Mucosa of stomach (tissue), 1 donor: ENCODE data around the gene COPS6.

Experiments
- H3K27me3 ChIP-seq: one replicate; pipeline ENCODE4 v1.7.0; 2013; ENCODE audit warnings: mild to moderate bottlenecking, low read length; ENCODE audit not compliant: control insufficient read depth, insufficient read depth
- H3K36me3 ChIP-seq: one replicate; pipeline ENCODE4 v1.7.0; 2013; ENCODE audit warnings: low read length; ENCODE audit not compliant: control insufficient read depth, insufficient read depth
- H3K4me1 ChIP-seq: one replicate; pipeline ENCODE4 v1.7.0; 2013; ENCODE audit warnings: mild to moderate bottlenecking, low read length; ENCODE audit not compliant: control insufficient read depth, insufficient read depth
- H3K4me3 ChIP-seq: one replicate; pipeline ENCODE4 v1.7.0; 2013; ENCODE audit warnings: low read length
- H3K9ac ChIP-seq: one replicate; pipeline ENCODE4 v1.7.0; 2013; ENCODE audit warnings: mild to moderate bottlenecking, low read length, moderate library complexity
- H3K9me3 ChIP-seq: one replicate; pipeline ENCODE4 v1.7.0; 2013; ENCODE audit warnings: mild to moderate bottlenecking, low read length, moderate library complexity; ENCODE audit not compliant: control insufficient read depth
- donor health status: Pancreatic carcinoma.

The COPS6 gene

DNA sequence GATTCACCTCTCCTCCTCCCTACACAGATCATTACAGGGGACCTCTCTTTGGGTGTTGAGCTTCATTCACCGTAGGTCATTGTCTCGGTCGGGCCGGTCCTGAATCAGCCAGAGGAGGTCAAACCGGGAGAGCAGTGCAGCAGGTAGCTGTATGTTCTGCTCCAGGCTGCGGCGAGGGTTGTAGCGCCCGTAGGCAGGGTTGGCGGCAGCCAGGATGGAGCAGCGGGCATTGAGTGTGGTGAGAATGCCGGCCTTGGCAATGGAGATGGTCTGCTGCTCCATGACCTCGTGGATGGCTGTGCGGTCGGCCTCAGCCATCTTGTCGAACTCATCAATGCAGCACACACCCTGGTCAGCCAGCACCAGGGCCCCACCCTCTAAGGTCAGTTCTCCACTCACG is 6.9 kb downstream of the COPS6 start:
- no peak overlapping the region for H3K4me3 ChIP-seq
- H3K4me1 ChIP-seq = peaks cover 13% of the 10 kb centered on the region
- H3K9ac ChIP-seq = no peak overlapping the region
- H3K36me3 ChIP-seq = peaks cover 27% of the 10 kb centered on the region
- H3K27me3 ChIP-seq = no peaks in the 10 kb centered on the region
- H3K9me3 ChIP-seq = no peaks in the 10 kb centered on the region

GRCh38 chr7:100098913-100099312 is 10.1 kb downstream of the COPS6 start:
- Histone ChIP-seq H3K4me1 (peaks cover 28% of the 10 kb centered on the region), H3K36me3 (peaks cover 14% of the 10 kb centered on the region), H3K4me3 (no peak overlapping the region), H3K27me3 (no peaks in the 10 kb centered on the region), H3K9ac (peak overlapping the region; percentile 74), H3K9me3 (no peaks in the 10 kb centered on the region)

DNA sequence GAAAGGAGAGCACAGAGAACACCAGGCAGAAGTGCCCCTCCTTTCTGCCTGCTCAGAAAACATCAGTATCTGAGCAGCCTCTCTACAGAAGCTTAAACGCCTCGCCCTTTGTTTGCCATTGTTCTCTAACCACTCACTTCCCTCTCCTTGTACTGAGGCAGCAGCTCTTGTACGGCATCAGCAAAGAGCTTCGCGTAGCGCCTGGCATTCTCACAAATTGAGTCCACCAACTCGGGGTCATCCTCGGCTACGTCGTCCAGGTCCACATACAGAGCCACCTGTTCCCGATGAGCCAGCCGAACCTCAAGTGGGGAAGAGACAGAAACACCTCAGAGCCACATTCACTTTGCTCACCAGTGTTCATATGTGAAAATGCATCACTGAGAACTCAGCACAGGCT is 10.7 kb downstream of the COPS6 start:
- Histone ChIP-seq H3K36me3 (peaks cover 13% of the 10 kb centered on the region), H3K4me1 (peaks cover 28% of the 10 kb centered on the region), H3K4me3 (peak overlapping the region; percentile 97), H3K27me3 (no peaks in the 10 kb centered on the region), H3K9ac (peak overlapping the region; percentile 74), H3K9me3 (no peaks in the 10 kb centered on the region)

DNA sequence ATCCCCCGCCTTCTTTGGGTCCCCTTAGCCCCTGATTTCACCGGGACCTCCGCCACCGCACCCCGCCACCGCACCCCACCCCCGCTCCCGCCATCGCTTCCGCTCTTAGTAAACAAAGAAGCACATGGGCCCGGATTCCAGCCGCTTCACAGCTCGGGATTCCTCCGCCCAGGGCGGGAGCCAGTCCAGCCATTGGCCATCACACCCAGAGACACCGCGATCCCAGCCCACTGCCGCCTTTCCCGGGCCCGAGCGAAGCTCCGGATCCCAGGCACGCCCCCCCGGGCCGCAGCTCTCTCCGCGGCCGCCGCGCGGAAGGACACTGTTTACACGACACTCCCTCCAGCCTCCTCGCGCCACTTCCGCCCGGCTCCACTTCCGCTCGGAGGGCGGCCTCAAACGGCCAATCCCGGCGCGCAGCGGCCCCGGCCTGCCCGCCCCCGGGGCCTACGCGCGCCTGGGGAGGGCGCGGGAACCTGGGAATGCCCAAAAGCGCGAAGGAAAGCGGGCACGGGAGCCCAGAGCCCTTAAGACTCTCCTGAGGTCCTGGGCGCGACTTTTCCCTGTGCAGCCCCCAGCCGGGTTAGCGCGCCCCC is 11.7 kb downstream of the COPS6 start:
- peak overlapping the region; percentile 74 for H3K9ac ChIP-seq
- peak overlapping the region; percentile 97 for H3K4me3 ChIP-seq
- H3K27me3 ChIP-seq = no peaks in the 10 kb centered on the region
- peaks cover 13% of the 10 kb centered on the region for H3K36me3 ChIP-seq
- peaks cover 28% of the 10 kb centered on the region for H3K4me1 ChIP-seq
- H3K9me3 ChIP-seq = no peaks in the 10 kb centered on the region

DNA sequence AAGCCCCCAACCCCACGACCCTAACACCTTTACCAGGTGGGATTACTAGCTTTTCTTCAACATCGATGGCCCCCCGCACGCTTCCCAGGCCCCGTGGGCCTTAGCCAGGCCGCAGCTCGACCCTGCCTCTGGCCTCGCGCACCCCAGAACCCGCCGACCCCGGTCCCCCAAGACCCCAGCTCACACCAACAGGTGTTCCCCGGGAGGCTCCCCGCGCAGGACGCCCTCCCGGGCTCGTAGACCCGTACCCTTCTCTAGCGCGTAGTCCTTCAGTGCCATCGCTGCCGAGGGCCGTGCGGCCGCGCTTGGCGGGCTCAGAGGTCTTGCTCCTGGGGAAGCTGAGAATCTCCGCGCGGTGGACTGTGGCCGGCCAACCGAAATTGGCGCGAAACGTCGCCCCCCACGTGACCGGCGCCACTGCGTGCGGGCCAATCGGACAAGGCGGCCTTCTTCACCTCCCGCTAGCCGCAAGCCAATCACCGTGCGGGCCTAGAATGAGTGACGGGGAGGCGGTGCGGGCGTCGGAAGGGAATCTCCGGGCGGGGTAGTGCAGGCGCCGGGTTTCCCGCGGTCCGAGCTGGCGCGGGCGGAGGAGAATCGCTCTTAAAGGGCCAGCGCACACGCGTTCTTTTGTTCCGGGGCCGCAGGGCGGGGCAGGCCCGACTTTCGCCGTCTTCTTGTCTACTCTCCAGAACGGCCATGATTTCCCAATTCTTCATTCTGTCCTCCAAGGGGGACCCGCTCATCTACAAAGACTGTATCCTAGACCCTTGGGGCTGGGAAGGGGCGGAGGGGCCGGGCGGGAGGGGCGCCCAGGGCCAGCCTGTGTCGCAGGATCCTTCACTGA is 12.5 kb downstream of the COPS6 start, which contains the start of the genes AP4M1 and MCM7:
Gene AP4M1 (plus strand): TSS at position 628 of the 847 bp plus-strand sequence. CDS start 72 bp downstream, at position 700.
Gene MCM7 (minus strand): TSS at position 382 of the 847 bp plus-strand sequence. CDS start 103 bp downstream, at position 279.
- Histone ChIP-seq H3K4me3 (peak within 1 kb of the TSS; percentile 97), H3K9me3 (no peaks in the 10 kb centered on the region), H3K27me3 (no peaks in the 10 kb centered on the region), H3K4me1 (peaks cover 28% of the 10 kb centered on the region), H3K9ac (peak within 1 kb of the TSS; percentile 83), H3K36me3 (peaks cover 13% of the 10 kb centered on the region)

GRCh38 chr7:100102950-100103840 is 14.4 kb downstream of the COPS6 start:
- peaks cover 10% of the 10 kb centered on the region for H3K36me3 ChIP-seq
- peaks cover 28% of the 10 kb centered on the region for H3K4me1 ChIP-seq
- no peaks in the 10 kb centered on the region for H3K9me3 ChIP-seq
- H3K4me3 ChIP-seq = no peak overlapping the region
- H3K9ac ChIP-seq = no peak overlapping the region
- no peaks in the 10 kb centered on the region for H3K27me3 ChIP-seq

DNA sequence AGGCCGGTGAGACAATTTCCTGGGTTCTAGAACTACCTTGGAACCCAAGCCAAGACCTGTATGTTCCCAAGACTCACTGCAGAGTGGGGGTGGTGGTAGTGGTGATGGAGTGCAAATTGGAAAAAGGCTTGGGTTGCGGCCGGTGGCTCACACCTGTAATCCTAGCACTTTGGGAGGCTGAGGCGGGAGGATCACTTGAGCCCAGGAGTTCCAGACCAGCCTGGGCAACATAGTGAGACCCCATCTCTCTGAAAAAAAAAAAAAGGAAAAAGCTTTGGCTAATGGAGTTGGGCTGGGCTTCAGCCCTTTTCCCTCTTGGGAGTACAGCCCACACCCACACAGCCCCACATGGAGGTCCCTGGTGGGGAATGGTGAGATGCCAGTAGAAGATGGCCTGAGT is 16.8 kb downstream of the COPS6 start:
- no peaks in the 10 kb centered on the region for H3K9me3 ChIP-seq
- peaks cover 5% of the 10 kb centered on the region for H3K36me3 ChIP-seq
- H3K4me3 ChIP-seq = no peak overlapping the region
- H3K27me3 ChIP-seq = no peaks in the 10 kb centered on the region
- no peak overlapping the region for H3K9ac ChIP-seq
- peaks cover 15% of the 10 kb centered on the region for H3K4me1 ChIP-seq

DNA sequence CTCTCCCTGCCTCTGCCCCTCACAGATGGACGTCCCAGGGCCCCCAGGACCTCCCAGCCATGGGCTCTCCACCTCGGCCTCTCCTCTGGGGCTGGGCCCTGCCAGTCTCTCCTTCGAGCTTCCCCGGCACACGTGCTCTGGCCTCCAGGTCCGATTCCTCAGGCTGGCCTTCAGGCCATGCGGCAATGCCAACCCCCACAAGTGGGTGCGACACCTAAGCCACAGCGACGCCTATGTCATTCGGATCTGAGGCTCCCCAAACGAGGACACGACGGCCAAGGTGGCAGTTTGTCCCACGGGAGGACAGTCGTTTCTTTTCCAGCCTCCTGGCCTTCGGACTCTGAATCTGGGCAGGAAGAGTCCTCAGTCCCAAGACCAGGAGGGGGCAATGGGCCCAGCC is 17.9 kb downstream of the COPS6 start:
- Histone ChIP-seq H3K9me3 (no peaks in the 10 kb centered on the region), H3K27me3 (no peaks in the 10 kb centered on the region), H3K9ac (no peak overlapping the region), H3K36me3 (peaks cover 5% of the 10 kb centered on the region), H3K4me3 (no peak overlapping the region), H3K4me1 (peaks cover 12% of the 10 kb centered on the region)

DNA sequence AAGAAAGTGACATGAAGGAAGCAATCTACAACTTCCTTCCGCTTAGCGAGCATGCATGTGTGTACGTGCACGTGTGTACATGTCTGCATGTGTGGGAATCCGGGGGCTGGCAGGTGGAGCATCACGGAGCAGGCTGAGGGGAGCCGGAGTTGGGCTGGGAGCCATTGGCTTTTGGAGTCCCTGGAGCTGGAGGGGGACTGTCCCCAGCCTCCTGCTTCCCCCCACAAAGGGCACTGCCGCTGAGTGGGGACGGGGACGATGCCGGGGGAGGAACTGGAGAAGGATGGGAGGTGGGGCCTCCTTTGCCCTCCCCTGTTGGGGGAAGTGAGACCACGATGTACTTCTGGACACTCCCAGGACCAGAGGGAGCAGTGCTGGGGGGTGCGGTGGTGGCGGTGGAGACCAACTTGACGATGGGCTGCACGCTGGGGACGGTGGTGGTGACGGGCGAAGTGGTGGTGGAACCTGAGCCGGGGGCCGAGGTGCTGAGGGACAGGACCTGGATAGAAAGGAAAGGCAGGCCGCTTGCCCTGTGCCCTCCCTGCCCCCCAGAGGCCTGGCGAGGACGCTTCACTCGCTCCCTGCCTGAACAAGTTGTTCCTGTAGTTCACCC is 18.5 kb downstream of the COPS6 start:
- H3K27me3 ChIP-seq = no peaks in the 10 kb centered on the region
- H3K4me3 ChIP-seq = no peak overlapping the region
- H3K4me1 ChIP-seq = peaks cover 8% of the 10 kb centered on the region
- H3K36me3 ChIP-seq = peaks cover 5% of the 10 kb centered on the region
- no peaks in the 10 kb centered on the region for H3K9me3 ChIP-seq
- H3K9ac ChIP-seq = no peak overlapping the region

DNA sequence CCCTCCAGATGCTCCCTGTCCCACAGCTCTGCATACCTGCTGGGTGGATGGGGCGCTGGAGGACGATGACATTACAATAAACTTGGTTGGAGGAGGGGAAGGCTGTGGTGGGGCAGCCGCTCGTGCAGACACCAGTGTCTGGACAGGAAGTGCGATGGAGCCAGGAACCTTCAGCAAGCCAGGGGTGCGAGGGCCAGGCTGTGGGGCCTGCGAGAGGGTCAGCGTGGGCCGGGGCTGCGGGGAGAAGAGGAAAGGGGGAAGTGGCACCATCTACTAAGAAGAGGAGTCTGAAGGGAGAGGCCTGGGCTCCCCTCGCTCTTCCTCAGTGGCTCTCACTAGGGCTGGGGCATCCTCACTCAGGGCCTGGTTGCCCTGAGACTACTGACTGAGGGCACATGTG is 19.1 kb downstream of the COPS6 start:
- Histone ChIP-seq H3K27me3 (no peaks in the 10 kb centered on the region), H3K36me3 (peaks cover 5% of the 10 kb centered on the region), H3K4me1 (peaks cover 1% of the 10 kb centered on the region), H3K4me3 (no peak overlapping the region), H3K9me3 (no peaks in the 10 kb centered on the region), H3K9ac (no peak overlapping the region)

DNA sequence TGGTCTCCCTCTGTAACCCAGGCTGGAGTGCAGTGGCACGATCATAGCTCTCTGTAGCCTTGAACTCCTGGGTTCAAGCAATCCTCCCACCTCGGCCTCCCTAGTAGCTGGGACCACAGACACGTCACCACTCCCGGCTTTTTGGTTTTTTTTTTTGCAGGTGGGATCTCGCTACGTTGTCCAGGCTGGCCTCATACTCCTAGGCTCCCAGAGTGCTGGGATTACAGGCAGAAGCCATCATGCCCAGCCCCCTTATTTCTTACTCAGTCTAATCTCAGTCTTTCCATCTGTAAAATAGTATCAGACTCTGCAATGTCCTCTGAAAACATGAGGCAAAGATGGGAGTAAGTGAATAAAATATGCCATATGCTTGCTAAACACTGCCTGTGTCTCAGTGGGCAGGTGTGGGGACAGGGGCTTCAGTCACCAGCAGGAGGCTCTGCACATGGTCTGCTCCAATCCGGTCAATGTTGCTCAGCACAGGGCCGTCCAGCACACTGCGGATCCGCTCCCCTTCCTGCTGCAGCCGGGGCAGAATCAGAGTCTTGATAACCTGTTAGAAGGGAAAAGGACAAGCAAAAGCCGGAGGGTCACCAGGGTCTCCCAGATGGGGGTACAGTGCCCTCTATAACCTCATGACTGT is 20.9 kb downstream of the COPS6 start:
- no peak overlapping the region for H3K4me3 ChIP-seq
- no peaks in the 10 kb centered on the region for H3K27me3 ChIP-seq
- H3K4me1 ChIP-seq = no peaks in the 10 kb centered on the region
- H3K9ac ChIP-seq = no peak overlapping the region
- H3K9me3 ChIP-seq = no peaks in the 10 kb centered on the region
- peaks cover 5% of the 10 kb centered on the region for H3K36me3 ChIP-seq
